SJSA1 (cell line): ENCODE data around the gene RAD51B. TPM values are rescaled to one million over a fixed set of nuclear protein-coding genes. Genes with fewer than 3 reads are reported as not detected.
A peak's percentile ranks its signal among the peaks of the same experiment; 100 is the strongest.

ENCODE experiments used
- DNase-seq, 2 experiments: peaks; one replicate each; pipeline ENCODE4 v3.0.0-alpha.2; 2015 to 2020; ENCODE audit warnings: low spot score in 2 of 2, low read depth in 1 of 2
- H3K27ac ChIP-seq: fragments of 250-450 bp; sonication (Bioruptor Pico); 2 replicates; pipeline ENCODE4 v1.5.1; 2020; ENCODE audit warnings: mild to moderate bottlenecking, moderate library complexity
- H3K27me3 ChIP-seq: fragments of 250-450 bp; sonication (Bioruptor Pico); replicated peaks from 2 replicates; pipeline ENCODE4 v1.5.1; 2020; ENCODE audit warnings: mild to moderate bottlenecking, moderate library complexity
- H3K36me3 ChIP-seq: fragments of 250-450 bp; sonication (Bioruptor Pico); 2 replicates; pipeline ENCODE4 v1.5.1; 2020; ENCODE audit warnings: mild to moderate bottlenecking
- H3K4me1 ChIP-seq: fragments of 250-450 bp; sonication (Bioruptor Pico); replicated peaks from 2 replicates; pipeline ENCODE4 v1.6.1; 2021; ENCODE audit warnings: mild to moderate bottlenecking
- H3K4me3 ChIP-seq: fragments of 250-450 bp; sonication (Bioruptor Pico); 2 replicates; pipeline ENCODE4 v1.5.1; 2020; ENCODE audit warnings: mild to moderate bottlenecking
- H3K9me3 ChIP-seq: fragments of 250-450 bp; sonication (Bioruptor Pico); replicated peaks from 2 replicates; pipeline ENCODE4 v1.5.1; 2020; ENCODE audit warnings: mild to moderate bottlenecking
- total RNA-seq: library from RNA; depleted of rRNA; stranded (reverse); fragments of >200 nt; shearing (Covaris generic); gene quantifications from 2 replicates; pipeline ENCODE4 v1.2.3, GENCODE V29; 2014

Gene RAD51B
- total RNA-seq, 1 experiment from 2014 or later, result 4.7 TPM

DNA sequence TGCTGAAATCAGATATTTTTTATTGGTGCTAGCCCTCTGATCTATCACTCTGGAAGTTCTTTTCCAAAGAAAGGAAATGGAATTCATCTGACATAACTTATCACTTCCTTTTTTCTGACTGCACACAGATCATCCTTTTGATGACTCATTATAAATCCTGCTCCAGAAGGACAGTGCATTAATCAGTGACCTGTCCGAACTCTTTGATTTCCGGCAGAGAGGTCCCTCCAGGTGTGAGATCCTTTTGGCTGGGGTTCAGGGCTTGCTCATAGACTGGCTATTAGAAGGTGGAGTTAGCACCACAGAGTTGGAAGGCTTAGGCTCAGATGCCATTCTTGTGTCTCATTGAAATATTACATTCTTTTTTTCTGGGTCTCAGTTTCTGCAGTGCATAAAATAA, 645.1 kb downstream of the RAD51B start:
- DNase-seq, result peak in 1 of 2 experiments; percentile 11
- no peaks in the 10 kb centered on the region for H3K27me3 ChIP-seq
- no peaks in the 10 kb centered on the region for H3K9me3 ChIP-seq
- no peak overlapping the region for H3K4me3 ChIP-seq
- no peaks in the 10 kb centered on the region for H3K36me3 ChIP-seq
- H3K4me1 ChIP-seq, result peaks cover 22% of the 10 kb centered on the region
- no peak overlapping the region for H3K27ac ChIP-seq

DNA sequence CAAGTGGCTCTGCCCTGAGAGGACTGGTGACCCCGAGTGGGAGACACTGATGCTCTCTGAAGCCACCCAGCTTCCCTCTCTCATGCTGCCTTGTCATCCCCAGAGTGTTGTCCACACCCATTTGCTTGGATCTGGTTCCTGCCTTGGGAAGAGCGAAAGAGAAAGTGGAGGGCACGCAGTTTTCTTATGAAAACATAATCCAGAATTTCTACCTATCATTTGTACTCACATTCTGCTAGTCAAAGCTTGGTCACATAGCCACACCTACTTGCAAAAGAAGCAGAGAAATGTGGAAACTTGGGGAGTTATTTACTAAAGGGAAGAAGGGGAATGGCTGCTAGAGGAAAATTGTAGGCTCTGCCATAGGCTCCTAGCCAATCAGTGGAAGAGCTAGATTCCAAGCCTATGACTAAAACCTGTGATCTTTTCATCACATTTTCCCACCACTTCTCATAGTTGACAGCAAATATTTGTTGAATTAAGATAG, 647.0 kb downstream of the RAD51B start:
- Histone ChIP-seq H3K4me1 (peaks cover 22% of the 10 kb centered on the region), H3K9me3 (no peaks in the 10 kb centered on the region; the same call in 1 of the 2 replicates), H3K4me3 (no peak overlapping the region), H3K27ac (peak overlapping the region; percentile 5; the same call in 1 of the 2 replicates), H3K27me3 (no peaks in the 10 kb centered on the region), H3K36me3 (no peaks in the 10 kb centered on the region)
- DNase-seq, result peak in 1 of 2 experiments; percentile 48

DNA sequence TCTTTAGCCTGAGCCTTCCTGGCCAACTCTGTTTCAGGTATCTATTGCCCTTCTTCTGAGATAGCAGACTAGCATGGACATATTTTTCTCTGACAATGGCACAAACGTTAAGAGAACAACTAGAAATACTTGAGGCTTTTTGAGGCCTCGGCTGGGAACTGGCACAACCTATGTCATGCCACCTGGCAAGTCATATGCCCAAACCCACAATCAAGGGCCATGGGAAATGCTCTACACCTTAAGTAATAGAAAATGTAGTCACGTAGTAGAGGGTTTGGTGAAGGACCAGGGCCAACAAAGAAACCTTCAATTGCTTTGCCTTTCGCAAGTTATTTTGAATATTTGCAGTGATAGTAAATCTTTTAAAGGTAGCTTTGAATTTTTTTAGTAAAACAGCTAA, 647.8 kb downstream of the RAD51B start:
- peak overlapping the region; percentile 5; the same call in 1 of the 2 replicates for H3K27ac ChIP-seq
- DNase-seq, result no peak

DNA sequence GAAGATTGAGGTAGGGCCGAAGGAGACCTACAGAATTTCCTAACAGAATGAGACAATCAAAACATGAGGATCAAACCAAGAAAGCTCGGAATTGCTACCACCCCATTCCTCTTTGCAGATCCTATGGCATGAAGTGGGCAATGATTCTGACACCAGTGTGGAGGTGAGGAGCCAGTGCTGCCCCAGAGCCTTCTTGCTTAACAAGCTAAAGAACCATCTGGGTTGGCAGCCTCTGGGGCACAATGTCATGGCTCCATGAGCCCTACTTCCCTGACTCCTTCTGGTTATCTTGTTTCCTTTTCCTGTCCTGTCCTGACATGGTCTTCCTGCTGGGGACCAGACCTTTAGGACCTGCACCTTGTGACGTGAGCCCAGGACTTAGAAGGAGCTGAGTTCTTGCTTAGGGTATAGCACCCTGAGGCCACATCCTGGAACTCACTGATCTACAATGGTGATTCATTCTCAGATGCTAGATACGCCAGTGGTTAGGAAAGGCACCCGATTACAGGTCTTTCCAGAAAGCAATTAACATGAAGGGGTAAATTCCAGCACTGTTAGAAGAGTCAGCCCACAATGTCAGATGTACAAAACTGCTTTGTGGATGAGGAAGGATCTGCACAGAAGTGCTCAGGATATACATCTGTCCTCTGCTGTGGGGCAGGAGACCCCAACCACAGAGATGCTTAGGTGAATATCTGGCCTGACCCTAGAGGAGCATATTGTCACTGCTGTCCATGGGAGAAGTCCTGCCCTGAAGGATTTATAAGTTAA, 649.0 kb downstream of the RAD51B start:
- Histone ChIP-seq H3K9me3 (no peaks in the 10 kb centered on the region; the same call in 1 of the 2 replicates), H3K27ac (no peak overlapping the region), H3K27me3 (no peaks in the 10 kb centered on the region), H3K4me1 (peaks cover 22% of the 10 kb centered on the region), H3K36me3 (no peaks in the 10 kb centered on the region), H3K4me3 (no peak overlapping the region)
- DNase-seq, result no peak

More for the DNA sequence above, 647.8 kb downstream of the RAD51B start:
- H3K27me3 ChIP-seq, result no peaks in the 10 kb centered on the region
- no peaks in the 10 kb centered on the region for H3K36me3 ChIP-seq
- no peaks in the 10 kb centered on the region; the same call in 1 of the 2 replicates for H3K9me3 ChIP-seq
- H3K4me1 ChIP-seq, result peaks cover 22% of the 10 kb centered on the region
- H3K4me3 ChIP-seq, result no peak overlapping the region

DNA sequence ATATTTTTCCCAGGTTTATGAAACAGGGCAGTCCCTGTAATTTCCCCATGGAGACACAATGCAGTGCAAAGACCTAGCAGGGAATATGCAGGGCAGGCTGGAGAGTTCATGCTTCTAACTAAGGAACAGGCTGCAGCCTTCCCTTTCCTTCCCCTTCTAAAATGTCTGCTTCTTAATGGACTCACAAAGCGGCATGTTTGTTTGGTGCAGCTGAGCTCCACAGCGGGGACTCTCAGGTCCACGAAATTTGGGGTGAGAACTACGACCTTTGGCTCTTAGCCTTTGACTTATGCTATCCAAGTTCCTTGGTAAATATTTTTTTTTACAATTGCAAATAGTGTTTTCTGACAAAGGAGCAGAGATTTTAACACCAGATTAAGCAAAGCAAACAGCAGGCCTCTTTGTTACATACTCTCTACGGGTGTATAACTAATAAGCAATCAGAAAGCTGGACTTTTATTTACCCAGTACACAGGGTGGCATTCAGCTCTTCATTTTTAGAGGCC, 649.7 kb downstream of the RAD51B start:
- H3K36me3 ChIP-seq, result no peaks in the 10 kb centered on the region
- no peak overlapping the region for H3K4me3 ChIP-seq
- no peak overlapping the region for H3K27ac ChIP-seq
- no peaks in the 10 kb centered on the region for H3K27me3 ChIP-seq
- no peak for DNase-seq
- H3K9me3 ChIP-seq, result no peaks in the 10 kb centered on the region; the same call in 1 of the 2 replicates
- peaks cover 22% of the 10 kb centered on the region for H3K4me1 ChIP-seq

DNA sequence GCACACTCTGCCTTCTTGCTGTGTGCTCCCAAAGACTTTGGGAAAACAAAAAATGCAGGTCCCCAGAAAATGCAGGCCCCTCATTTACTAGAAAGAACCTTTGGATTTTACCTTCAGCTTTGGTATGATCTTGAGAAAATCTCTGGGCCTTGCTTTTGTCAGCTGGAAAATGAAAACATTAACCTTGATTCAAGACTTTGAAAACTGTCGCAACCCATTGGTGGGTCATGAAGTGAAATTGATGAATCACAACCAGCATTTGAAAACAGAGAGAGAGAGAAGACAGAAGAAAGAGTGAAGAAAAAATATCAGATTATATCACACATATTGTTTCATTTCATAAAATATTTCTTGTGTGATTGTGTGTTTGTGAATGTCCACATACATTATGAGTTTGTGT, 650.8 kb downstream of the RAD51B start:
- peaks cover 11% of the 10 kb centered on the region for H3K4me1 ChIP-seq
- no peaks in the 10 kb centered on the region; the same call in 1 of the 2 replicates for H3K9me3 ChIP-seq
- H3K36me3 ChIP-seq, result no peaks in the 10 kb centered on the region
- no peak overlapping the region for H3K27ac ChIP-seq
- DNase-seq, result no peak
- H3K4me3 ChIP-seq, result no peak overlapping the region
- H3K27me3 ChIP-seq, result no peaks in the 10 kb centered on the region

DNA sequence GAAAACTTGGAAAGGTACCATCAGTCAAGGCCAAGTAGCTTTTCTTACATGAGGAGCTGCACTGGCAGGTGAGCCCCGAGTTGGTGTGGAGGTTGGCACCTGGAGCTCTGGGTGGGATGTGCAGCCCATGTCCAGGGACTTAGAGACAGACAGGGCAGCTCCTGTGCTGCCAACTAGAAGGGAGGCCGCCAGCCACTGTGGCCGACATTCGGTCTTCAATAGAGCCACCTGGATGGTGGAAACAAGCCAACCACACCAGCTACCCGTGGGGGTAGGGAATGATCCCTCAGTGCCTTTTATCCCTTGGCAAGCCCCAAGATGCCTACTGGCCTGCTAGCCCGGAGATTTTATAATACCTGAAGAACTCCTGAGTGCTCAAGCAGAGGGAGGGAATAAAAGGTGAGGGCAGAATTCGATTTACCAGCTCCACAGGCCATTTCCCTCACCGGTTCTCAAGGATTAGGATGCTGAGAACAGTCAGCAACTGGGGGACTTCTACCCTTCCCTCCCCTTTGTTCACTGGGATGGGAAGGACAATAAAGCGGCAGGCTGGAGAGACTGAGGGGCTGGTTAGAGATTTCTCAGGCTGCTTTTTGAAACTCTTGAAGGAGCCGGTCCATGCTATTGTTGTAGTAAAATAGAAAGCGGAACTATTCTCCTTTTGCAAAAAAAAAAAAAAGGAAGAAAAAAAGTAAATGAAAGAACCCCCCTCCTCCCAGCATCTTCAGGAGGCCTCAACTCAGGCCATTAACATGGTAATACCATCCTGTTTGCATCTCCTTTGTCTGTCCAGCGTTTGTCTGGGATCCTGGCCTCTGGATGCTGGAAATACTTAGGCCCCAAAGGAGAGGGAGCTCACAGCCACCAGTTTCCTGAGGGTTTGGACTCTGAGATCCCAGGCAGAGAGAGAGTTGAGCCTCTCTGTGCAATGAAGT, 651.7 kb downstream of the RAD51B start:
- no peak overlapping the region for H3K27ac ChIP-seq
- H3K9me3 ChIP-seq, result no peaks in the 10 kb centered on the region; the same call in 1 of the 2 replicates
- no peaks in the 10 kb centered on the region for H3K27me3 ChIP-seq
- H3K4me3 ChIP-seq, result no peak overlapping the region
- H3K36me3 ChIP-seq, result no peaks in the 10 kb centered on the region
- peaks cover 12% of the 10 kb centered on the region for H3K4me1 ChIP-seq
- DNase-seq, result no peak

DNA sequence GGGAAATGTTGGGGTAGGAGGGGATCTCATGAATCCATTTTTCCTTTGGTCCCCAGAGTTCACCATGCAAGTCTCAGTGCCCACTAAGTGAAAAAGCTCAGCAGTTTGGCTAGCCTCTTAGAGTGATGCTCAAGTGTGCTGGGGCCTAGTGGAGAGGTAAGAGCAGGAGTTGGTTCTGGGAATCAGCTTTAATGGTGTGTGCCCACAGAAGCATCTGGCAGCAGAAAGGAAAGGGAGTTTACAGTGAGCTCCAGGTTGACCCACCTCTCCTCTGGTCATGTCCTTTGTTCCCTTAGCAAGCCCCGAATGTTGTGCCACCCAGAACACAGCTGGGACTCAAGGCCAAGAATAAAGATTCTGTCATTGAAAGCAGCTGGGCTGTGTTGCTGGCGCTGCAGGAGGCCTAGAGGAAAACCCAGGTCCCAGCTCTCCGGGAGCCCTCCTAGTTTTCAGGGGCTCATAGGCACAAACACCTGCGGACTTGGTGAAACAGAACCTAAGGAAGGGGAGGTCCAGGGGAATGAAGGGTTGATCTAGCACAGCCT, 652.5 kb downstream of the RAD51B start:
- Histone ChIP-seq H3K9me3 (no peaks in the 10 kb centered on the region; the same call in 1 of the 2 replicates), H3K4me1 (peaks cover 13% of the 10 kb centered on the region), H3K27me3 (no peaks in the 10 kb centered on the region), H3K27ac (no peak overlapping the region), H3K36me3 (no peaks in the 10 kb centered on the region), H3K4me3 (no peak overlapping the region)
- no peak for DNase-seq

DNA sequence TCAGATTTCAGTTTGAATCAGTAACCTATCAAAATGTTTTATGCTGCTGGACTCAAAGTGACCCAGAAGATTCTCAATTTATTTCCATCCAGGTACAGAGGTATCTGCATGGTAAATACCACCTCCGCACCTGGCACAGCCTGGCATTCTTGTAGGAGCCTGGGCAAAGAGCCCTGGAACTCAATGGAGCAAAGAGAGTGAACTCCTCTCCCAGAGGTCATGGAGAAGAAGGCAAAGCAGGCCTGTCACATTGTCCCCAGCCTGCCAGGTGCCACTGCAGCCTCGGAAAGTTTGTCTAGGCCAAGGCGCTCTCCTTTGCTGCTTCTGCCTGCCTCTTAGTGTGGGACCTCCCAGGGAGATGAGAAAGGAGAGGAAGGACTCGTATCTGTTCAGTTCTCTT, 653.5 kb downstream of the RAD51B start:
- H3K4me1 ChIP-seq, result peaks cover 13% of the 10 kb centered on the region
- DNase-seq, result no peak
- no peaks in the 10 kb centered on the region; the same call in 1 of the 2 replicates for H3K9me3 ChIP-seq
- no peak overlapping the region for H3K27ac ChIP-seq
- H3K36me3 ChIP-seq, result no peaks in the 10 kb centered on the region
- no peaks in the 10 kb centered on the region for H3K27me3 ChIP-seq
- no peak overlapping the region for H3K4me3 ChIP-seq

DNA sequence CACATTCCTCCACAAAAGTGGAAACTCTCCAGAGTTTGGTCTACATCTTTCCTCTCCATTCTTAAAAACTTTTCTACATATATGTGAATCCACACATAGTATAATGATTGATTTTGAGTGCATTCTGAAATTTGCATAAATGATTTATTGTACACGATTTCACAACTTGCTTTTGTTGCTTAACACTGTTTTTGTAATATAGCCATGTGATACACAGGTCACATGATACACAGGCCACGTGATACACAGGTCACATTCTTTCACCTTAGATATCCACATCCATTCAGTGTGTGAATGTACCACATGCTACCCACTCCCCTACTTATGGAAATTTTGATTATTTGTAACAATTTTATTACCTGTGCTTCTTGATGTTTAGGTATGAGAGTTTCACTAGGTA, 654.2 kb downstream of the RAD51B start:
- DNase-seq, result no peak
- no peak overlapping the region for H3K4me3 ChIP-seq
- H3K27me3 ChIP-seq, result no peaks in the 10 kb centered on the region
- H3K27ac ChIP-seq, result no peak overlapping the region
- H3K4me1 ChIP-seq, result peaks cover 13% of the 10 kb centered on the region
- no peaks in the 10 kb centered on the region; the same call in 1 of the 2 replicates for H3K9me3 ChIP-seq
- no peaks in the 10 kb centered on the region for H3K36me3 ChIP-seq

DNA sequence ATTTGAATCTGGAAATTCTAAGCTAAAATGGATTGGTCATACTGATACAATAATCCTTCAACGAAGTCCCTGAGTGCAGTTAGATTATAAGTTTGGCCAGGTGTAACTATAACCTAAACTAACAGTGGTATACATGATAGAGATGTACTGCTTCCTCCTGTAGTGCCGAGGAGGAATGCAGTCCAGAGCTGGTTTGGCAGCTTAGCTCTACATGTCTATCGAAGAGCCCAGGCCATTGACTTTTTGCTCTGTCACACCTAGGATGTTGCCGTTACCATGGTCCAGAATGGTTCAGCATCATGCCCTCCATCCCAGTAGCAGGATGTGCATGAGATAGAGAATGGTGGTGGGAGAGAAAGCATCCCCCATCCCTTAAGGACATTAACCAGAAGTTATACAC, 655.2 kb downstream of the RAD51B start:
- H3K4me1 ChIP-seq, result peaks cover 13% of the 10 kb centered on the region
- H3K36me3 ChIP-seq, result no peaks in the 10 kb centered on the region
- no peaks in the 10 kb centered on the region; the same call in 1 of the 2 replicates for H3K9me3 ChIP-seq
- no peak overlapping the region for H3K4me3 ChIP-seq
- no peak for DNase-seq
- H3K27me3 ChIP-seq, result no peaks in the 10 kb centered on the region
- H3K27ac ChIP-seq, result no peak overlapping the region

DNA sequence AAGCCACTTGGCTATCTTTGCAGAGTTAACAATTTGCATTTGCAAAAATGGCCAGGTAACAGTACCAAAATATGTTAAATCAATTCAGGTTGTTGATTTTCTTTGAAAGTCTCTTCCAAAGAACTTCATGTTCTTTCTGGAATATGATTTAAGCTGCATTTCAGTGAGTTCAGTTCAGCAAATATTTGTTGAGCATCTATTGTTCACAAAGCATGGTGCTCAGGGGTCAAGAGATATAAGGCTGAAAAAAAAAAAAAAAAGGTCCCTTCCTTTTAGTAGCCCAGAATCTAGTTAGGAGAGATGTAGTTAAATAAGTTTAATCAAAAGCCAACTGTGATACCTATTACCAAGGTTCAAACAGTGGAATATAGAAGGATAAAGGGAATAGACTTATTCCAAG, 656.2 kb downstream of the RAD51B start:
- H3K36me3 ChIP-seq, result no peaks in the 10 kb centered on the region
- no peaks in the 10 kb centered on the region; the same call in 1 of the 2 replicates for H3K9me3 ChIP-seq
- peaks cover 13% of the 10 kb centered on the region for H3K4me1 ChIP-seq
- H3K27me3 ChIP-seq, result no peaks in the 10 kb centered on the region
- H3K4me3 ChIP-seq, result no peak overlapping the region
- DNase-seq, result no peak
- H3K27ac ChIP-seq, result no peak overlapping the region
